Measurements from ENCODE around the gene LRRFIP1. TPM values are rescaled to one million over a fixed set of nuclear protein-coding genes. Genes with fewer than 3 reads are reported as not detected.
A peak's percentile ranks its signal among the peaks of the same experiment; 100 is the strongest.

Gene LRRFIP1
- total RNA-seq, 1 donor from 2014 or later: 134 TPM

GRCh38 chr2:237701859-237702390 is 74.5 kb downstream of the LRRFIP1 start:
- ChIA-PET POLR2A (interaction anchor here (0.7 to 2.1 kb wide), 3 partner anchors 8 to 28 kb away, joined by 3 to 14 read pairs (median 7); no protein-coding TSS in a partner anchor), CTCF (interaction anchor here (0.7 kb wide), 1 partner anchor 29 kb away, joined by 4 read pairs; no protein-coding TSS in a partner anchor)
- intact Hi-C loops (cut with micrococcal nuclease): loop anchor here (2.0 kb wide), 1 partner anchor 15 kb away; no protein-coding TSS in a partner anchor
- Mint-ChIP-seq H3K4me3 (peak overlapping the region; percentile 76), H3K27ac (peak overlapping the region; percentile 70), H3K4me1 (peaks cover 92% of the 10 kb centered on the region), H3K9me3 (no peaks in the 10 kb centered on the region), H3K27me3 (no peaks in the 10 kb centered on the region), H3K36me3 (ENCODE audit: low read depth) (peaks cover 17% of the 10 kb centered on the region)
- TF ChIP-seq CTCF (IDR thresholded peaks at IDR 0.05): no peak
- ATAC-seq (ENCODE audit: low read depth) (no peak), DNase-seq (no peak)

GRCh38 chr2:237702441-237703391 is 75.3 kb downstream of the LRRFIP1 start:
- Mint-ChIP-seq H3K9me3 (no peaks in the 10 kb centered on the region), H3K4me3 (peak overlapping the region; percentile 76), H3K36me3 (ENCODE audit: low read depth) (peaks cover 21% of the 10 kb centered on the region), H3K27me3 (no peaks in the 10 kb centered on the region), H3K4me1 (peaks cover 92% of the 10 kb centered on the region), H3K27ac (peak overlapping the region; percentile 69)
- CTCF ChIA-PET: interaction anchor here (0.6 to 2.1 kb wide), 3 partner anchors 30 to 33 kb away, joined by 3 to 11 read pairs (median 4); no protein-coding TSS in a partner anchor
- intact Hi-C loops (cut with micrococcal nuclease): loop anchor here (1.0 to 2.0 kb wide), 3 partner anchors 7 to 29 kb away; no protein-coding TSS in a partner anchor
- DNase-seq (no peak), ATAC-seq (ENCODE audit: low read depth) (peak; percentile 26)
- no peak for TF ChIP-seq CTCF (IDR thresholded peaks at IDR 0.05)
- POLR2A ChIA-PET: interaction anchor here (0.6 to 1.7 kb wide), 5 partner anchors 8 to 166 kb away, joined by 3 to 14 read pairs (median 7); no protein-coding TSS in a partner anchor

GRCh38 chr2:237704501-237705434 is 77.4 kb downstream of the LRRFIP1 start:
- intact Hi-C loops (cut with micrococcal nuclease): no loop called here
- ATAC-seq (ENCODE audit: low read depth): no peak
- peaks cover 77% of the 10 kb centered on the region for H3K4me1 Mint-ChIP-seq
- CTCF ChIA-PET: interaction anchor here (0.6 to 2.1 kb wide), 3 partner anchors 32 to 40 kb away, joined by 3 to 11 read pairs (median 7); no protein-coding TSS in a partner anchor
- no peak for TF ChIP-seq CTCF (IDR thresholded peaks at IDR 0.05)
- H3K9me3 Mint-ChIP-seq: no peaks in the 10 kb centered on the region
- H3K36me3 Mint-ChIP-seq (ENCODE audit: low read depth): peaks cover 35% of the 10 kb centered on the region
- H3K4me3 Mint-ChIP-seq: peak overlapping the region; percentile 76
- POLR2A ChIA-PET: interaction anchor here (0.7 to 1.3 kb wide), 2 partner anchors 12 to 21 kb away, joined by 4 to 6 read pairs; no protein-coding TSS in a partner anchor
- DNase-seq: no peak
- no peaks in the 10 kb centered on the region for H3K27me3 Mint-ChIP-seq
- peak overlapping the region; percentile 74 for H3K27ac Mint-ChIP-seq

GRCh38 chr2:237706257-237706656 is 78.9 kb downstream of the LRRFIP1 start:
- Mint-ChIP-seq H3K27me3 (no peaks in the 10 kb centered on the region), H3K36me3 (ENCODE audit: low read depth) (peaks cover 39% of the 10 kb centered on the region), H3K4me3 (no peak overlapping the region), H3K4me1 (peaks cover 62% of the 10 kb centered on the region), H3K9me3 (no peaks in the 10 kb centered on the region), H3K27ac (peak overlapping the region; percentile 57)
- no peak for DNase-seq
- TF ChIP-seq CTCF (IDR thresholded peaks at IDR 0.05): no peak
- POLR2A ChIA-PET: interaction anchor here (0.7 kb wide), 1 partner anchor 18 kb away, joined by 3 read pairs; no protein-coding TSS in a partner anchor
- no peak for ATAC-seq (ENCODE audit: low read depth)
- CTCF ChIA-PET: no interaction called here
- intact Hi-C loops (cut with micrococcal nuclease): no loop called here

All from activated B cell treated with CpG ODN at 0.5 μM for 24 hours (primary cell).